Measurements from ENCODE around the gene ATG13.
"Not testable (repeated sequence)": the region's sequence is repeated elsewhere in the genome, so short reads cannot be mapped to it uniquely, and the experiment has no call there.

ATG13 gene

GRCh38 chr11:46700241-46701077 lies 83.1 kb downstream of the ATG13 start, which contains the start of the genes ARHGAP1 and ZNF408:
Gene ARHGAP1 (minus strand): TSS chr11:46700619. CDS start chr11:46696107, 4,512 bp downstream.
Gene ZNF408 (plus strand): TSS chr11:46701031. CDS start chr11:46701048, 17 bp downstream.
- peak within 1 kb of the TSS; percentile 69 to 99 for H3K4me3 ChIP-seq (replicated peaks in 1 of 2; ENCODE audit: low read depth in 2 of 2, low read length in 2 of 2)
- no peak for TF ChIP-seq CTCF (IDR thresholded peaks at IDR 0.05; ENCODE audit: low read depth, low read length)
- DNase-seq (ENCODE audit: low read depth in 2 of 2), result peak; percentile 99

DNA sequence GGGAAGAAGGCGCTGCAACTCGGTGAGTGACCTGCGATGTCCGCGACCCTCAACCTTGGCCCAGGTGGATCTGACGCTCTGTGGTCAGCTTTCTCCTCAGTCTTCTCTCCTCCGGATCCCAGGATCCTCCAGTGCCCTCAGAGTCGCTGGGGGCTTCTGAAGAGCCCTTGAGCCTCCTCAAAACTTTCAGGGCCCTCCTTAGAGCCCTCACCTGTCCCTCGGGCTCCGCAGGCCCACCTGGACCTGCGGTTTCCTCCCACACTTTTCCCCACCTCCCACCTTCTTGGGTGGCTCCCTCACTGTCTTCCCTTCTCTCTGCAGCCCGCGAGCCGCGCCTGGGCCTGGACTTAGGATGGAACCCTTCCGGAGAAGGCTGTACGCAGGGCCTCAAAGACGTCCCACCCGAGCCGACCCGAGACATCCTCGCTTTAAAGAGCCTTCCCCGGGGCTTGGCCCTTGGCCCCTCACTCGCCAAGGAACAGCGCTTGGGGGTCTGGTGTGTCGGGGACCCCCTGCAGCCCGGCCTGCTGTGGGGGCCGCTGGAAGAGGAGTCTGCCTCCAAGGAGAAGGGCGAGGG lies 83.8 kb downstream of the ATG13 start:
- TF ChIP-seq CTCF (IDR thresholded peaks at IDR 0.05; ENCODE audit: low read depth, low read length), result no peak
- DNase-seq (ENCODE audit: low read depth in 2 of 2), result no peak

GRCh38 chr11:46705070-46705688 lies 87.8 kb downstream of the ATG13 start:
- no peak overlapping the region for H3K4me3 ChIP-seq (replicated peaks in 1 of 2; ENCODE audit: low read depth in 2 of 2, low read length in 2 of 2)
- TF ChIP-seq CTCF (IDR thresholded peaks at IDR 0.05; ENCODE audit: low read depth, low read length), result no peak
- DNase-seq (ENCODE audit: low read depth in 2 of 2), result no peak

More for the DNA sequence above, 83.8 kb downstream of the ATG13 start:
- peak overlapping the region; percentile 69 to 99 for H3K4me3 ChIP-seq (replicated peaks in 1 of 2; ENCODE audit: low read depth in 2 of 2, low read length in 2 of 2)

DNA sequence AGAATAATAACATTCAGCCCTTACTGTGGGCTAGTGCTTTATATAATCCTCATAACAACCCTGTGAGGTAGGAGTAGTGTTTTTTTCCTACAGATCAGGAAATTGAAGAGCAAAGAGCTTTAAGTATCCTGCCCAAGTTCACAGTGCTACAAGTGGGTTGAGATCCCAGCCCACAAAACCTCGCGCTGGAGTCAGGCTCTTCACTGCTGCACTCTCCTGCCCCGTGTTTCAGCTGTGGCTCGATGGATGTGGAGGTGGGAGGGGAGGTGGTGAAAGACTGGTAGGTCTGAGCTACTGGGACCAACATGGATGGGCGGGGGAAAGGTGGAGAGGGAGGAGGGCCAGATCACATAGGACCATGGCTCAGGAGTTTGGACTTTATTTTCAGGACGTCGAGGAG lies 89.5 kb downstream of the ATG13 start:
- no peak for DNase-seq (ENCODE audit: low read depth in 2 of 2)
- no peak for TF ChIP-seq CTCF (IDR thresholded peaks at IDR 0.05; ENCODE audit: low read depth, low read length)

DNA sequence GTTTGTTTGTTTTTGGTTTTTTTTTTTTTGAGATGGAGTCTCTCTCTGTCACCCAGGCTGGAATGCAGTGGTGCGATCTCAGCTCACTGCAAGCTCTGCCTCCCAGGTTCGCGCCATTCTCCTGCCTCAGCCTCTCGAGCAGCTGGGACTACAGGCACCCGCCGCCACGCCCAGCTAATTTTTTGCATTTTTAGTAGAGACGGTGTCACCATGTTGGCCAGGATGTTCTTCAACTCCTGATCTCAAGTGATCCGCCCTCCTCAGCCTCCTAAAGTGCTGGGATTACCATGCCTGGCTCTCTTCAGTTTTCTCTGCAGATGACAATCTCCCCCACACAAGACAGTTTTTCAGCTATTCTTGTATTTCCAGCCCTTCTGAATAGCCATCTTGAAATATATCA lies 92.0 kb downstream of the ATG13 start:
- DNase-seq (ENCODE audit: low read depth in 2 of 2); H3K4me3 ChIP-seq (replicated peaks in 1 of 2; ENCODE audit: low read depth in 2 of 2, low read length in 2 of 2): not testable (repeated sequence)

More for the DNA sequence above, 89.5 kb downstream of the ATG13 start:
- H3K4me3 ChIP-seq (replicated peaks in 1 of 2; ENCODE audit: low read depth in 2 of 2, low read length in 2 of 2), result no peak overlapping the region

- no peak for TF ChIP-seq CTCF (IDR thresholded peaks at IDR 0.05; ENCODE audit: low read depth, low read length)
- DNase-seq (ENCODE audit: low read depth in 2 of 2), result peak; percentile 95 to 97
Measured at GRCh38 chr11:46710821-46711269, 93.5 kb downstream of the ATG13 start.

GRCh38 chr11:46711303-46711702 lies 94.0 kb downstream of the ATG13 start:
- TF ChIP-seq CTCF (IDR thresholded peaks at IDR 0.05; ENCODE audit: low read depth, low read length), result no peak
- H3K4me3 ChIP-seq (replicated peaks in 1 of 2; ENCODE audit: low read depth in 2 of 2, low read length in 2 of 2), result no peak overlapping the region
- peak; percentile 29 to 57 for DNase-seq (ENCODE audit: low read depth in 2 of 2)

More at GRCh38 chr11:46710821-46711269, 93.5 kb downstream of the ATG13 start:
- no peak overlapping the region for H3K4me3 ChIP-seq (replicated peaks in 1 of 2; ENCODE audit: low read depth in 2 of 2, low read length in 2 of 2)

All from cardiac fibroblast (primary cell).